ENCODE results near the gene GMDS.

The GMDS gene

DNA sequence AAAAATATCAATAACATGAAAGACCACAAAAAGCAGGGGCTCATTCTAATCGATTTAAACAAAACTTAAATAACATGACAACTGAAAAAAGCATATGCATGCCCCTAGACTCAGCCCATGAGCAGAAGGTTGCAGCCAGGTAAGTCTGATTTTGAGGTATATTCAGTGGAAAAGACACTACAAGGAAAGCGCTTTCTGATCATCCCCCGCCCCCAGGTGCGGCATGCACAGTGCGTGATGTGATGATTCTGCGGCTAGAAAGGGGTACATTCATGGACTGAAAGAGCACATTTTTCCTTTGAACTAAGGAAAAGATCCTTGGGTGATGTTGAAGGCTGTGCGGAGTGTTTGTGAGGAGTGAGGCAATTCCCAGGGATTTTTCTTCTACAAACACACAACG is 652.6 kb downstream of the GMDS start:
- Mint-ChIP-seq H3K9me3 (no peaks in the 10 kb centered on the region), H3K27ac (ENCODE audit: low read depth) (no peak overlapping the region), H3K36me3 (ENCODE audit: insufficient read depth) (peaks cover 2% of the 10 kb centered on the region), H3K4me3 (no peak overlapping the region), H3K27me3 (peaks cover 68% of the 10 kb centered on the region), H3K4me1 (peaks cover 4% of the 10 kb centered on the region)
- DNase-seq (ENCODE audit: low spot score in 2 of 2) (no peak), ATAC-seq (replicated peaks; ENCODE audit: extremely low read depth, poor library complexity, severe bottlenecking) (no peak)

DNA sequence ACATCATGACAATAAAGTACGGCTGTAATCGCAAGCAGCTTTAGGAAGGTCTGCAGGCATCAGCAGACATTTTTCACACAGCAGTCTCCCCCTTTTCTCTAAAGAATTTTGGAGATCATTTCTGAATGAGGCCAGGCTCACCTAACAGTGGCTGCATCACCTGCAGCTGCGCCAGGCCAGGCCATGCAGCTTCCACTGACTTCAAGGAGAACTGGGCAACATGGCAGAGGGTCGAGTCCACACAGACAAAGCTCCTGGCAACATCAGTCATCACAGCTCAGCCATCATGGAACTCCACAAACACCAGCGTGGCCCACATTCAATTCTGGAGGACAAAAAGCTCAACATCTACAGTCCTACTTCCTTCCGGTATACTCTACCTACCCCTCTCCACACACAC is 653.5 kb downstream of the GMDS start:
- Mint-ChIP-seq H3K4me1 (peaks cover 4% of the 10 kb centered on the region), H3K27me3 (peaks cover 59% of the 10 kb centered on the region), H3K9me3 (no peaks in the 10 kb centered on the region), H3K36me3 (ENCODE audit: insufficient read depth) (peaks cover 2% of the 10 kb centered on the region), H3K4me3 (no peak overlapping the region), H3K27ac (ENCODE audit: low read depth) (no peak overlapping the region)
- no peak for ATAC-seq (replicated peaks; ENCODE audit: extremely low read depth, poor library complexity, severe bottlenecking)
- no peak for DNase-seq (ENCODE audit: low spot score in 2 of 2)

DNA sequence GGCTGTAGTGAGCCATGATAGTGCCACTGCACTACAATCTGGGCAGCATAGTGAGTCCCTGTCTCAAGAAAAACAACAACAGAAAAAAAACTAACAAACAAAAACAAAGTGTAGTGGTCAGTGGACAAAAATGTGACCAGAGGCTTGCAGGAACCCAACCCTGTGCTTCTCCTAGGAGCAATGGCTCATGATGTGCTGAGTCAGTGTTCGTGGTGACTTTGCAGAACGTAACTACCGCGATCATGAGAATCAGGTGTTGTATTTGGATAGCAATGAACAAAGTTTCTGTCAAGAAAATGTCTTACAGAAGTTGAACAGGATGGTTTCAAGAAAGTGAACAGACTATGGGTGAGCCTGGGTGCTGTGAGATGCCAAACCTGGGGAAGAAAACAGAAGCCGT is 654.2 kb downstream of the GMDS start:
- Mint-ChIP-seq H3K27me3 (peaks cover 53% of the 10 kb centered on the region), H3K9me3 (no peaks in the 10 kb centered on the region), H3K36me3 (ENCODE audit: insufficient read depth) (peaks cover 2% of the 10 kb centered on the region), H3K4me1 (peaks cover 3% of the 10 kb centered on the region), H3K4me3 (no peak overlapping the region), H3K27ac (ENCODE audit: low read depth) (no peak overlapping the region)
- DNase-seq (ENCODE audit: low spot score in 2 of 2) (no peak), ATAC-seq (replicated peaks; ENCODE audit: extremely low read depth, poor library complexity, severe bottlenecking) (no peak)

DNA sequence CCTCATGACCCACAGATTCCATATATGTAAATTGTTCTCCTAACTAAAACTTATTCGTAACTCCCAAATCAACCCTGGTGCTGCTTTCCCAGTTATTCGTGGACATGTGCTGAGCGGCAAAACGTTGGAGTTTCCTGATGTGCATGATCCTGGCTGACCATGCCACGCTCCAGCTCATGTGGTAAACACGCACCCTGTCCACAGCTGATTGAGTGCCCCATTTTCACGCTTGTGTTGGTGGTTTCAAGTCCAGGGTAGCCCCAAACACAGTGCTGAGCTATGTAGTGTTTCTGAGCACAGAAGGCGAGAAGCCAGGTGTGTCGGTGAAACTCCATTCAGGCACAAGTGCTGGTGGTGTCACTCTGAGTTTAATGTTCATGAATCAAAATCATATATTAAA is 654.8 kb downstream of the GMDS start:
- Mint-ChIP-seq H3K27ac (ENCODE audit: low read depth) (no peak overlapping the region), H3K9me3 (no peaks in the 10 kb centered on the region), H3K36me3 (ENCODE audit: insufficient read depth) (peaks cover 2% of the 10 kb centered on the region), H3K4me3 (no peak overlapping the region), H3K27me3 (peaks cover 54% of the 10 kb centered on the region), H3K4me1 (no peaks in the 10 kb centered on the region)
- no peak for ATAC-seq (replicated peaks; ENCODE audit: extremely low read depth, poor library complexity, severe bottlenecking)
- no peak for DNase-seq (ENCODE audit: low spot score in 2 of 2)

DNA sequence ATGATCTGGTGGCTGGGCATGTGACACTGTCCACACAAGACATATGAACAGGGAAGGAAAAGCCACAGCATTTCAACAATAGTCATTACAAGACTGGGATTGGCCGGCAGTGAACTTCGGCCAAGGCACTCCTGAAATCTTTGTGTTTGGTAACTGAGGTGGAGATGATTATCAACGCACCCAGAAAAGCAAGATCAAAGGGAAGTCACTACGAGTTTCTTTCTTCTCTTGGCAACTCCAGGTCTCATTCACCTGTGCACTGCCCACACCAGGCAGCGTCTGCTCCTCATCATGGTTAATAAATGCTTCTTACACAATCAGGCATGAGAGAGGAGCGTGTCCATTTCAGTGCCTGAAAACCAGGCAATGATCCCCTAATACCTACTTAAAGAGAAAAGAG is 656.2 kb downstream of the GMDS start:
- Mint-ChIP-seq H3K27ac (ENCODE audit: low read depth) (no peak overlapping the region), H3K4me1 (no peaks in the 10 kb centered on the region), H3K36me3 (ENCODE audit: insufficient read depth) (peaks cover 2% of the 10 kb centered on the region), H3K27me3 (peaks cover 52% of the 10 kb centered on the region), H3K4me3 (no peak overlapping the region), H3K9me3 (no peaks in the 10 kb centered on the region)
- ATAC-seq (replicated peaks; ENCODE audit: extremely low read depth, poor library complexity, severe bottlenecking) (no peak), DNase-seq (ENCODE audit: low spot score in 2 of 2) (no peak)

DNA sequence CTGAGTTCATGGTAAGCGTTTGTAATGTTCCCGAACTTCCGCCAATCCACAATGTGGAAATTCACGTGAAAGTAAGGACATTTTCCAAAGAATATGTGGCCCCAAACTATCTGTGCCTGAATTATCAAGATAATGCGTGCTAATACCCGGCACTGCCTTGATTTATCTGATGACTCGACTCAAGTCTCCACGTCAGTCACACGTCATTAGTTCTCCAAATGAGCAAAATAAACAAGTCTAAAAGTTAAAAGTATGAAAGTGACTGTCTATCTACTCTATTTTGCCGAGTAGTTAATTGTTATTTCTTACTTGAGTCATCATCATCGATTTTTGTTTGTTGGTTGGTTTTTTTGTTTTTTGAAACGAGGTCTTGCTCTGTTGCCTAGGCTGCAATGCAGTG is 657.4 kb downstream of the GMDS start:
- H3K4me1 Mint-ChIP-seq: no peaks in the 10 kb centered on the region
- no peak overlapping the region for H3K27ac Mint-ChIP-seq (ENCODE audit: low read depth)
- peaks cover 2% of the 10 kb centered on the region for H3K36me3 Mint-ChIP-seq (ENCODE audit: insufficient read depth)
- H3K27me3 Mint-ChIP-seq: peaks cover 45% of the 10 kb centered on the region
- H3K9me3 Mint-ChIP-seq: no peaks in the 10 kb centered on the region
- DNase-seq (ENCODE audit: low spot score in 2 of 2): no peak
- ATAC-seq (replicated peaks; ENCODE audit: extremely low read depth, poor library complexity, severe bottlenecking): no peak
- no peak overlapping the region for H3K4me3 Mint-ChIP-seq

DNA sequence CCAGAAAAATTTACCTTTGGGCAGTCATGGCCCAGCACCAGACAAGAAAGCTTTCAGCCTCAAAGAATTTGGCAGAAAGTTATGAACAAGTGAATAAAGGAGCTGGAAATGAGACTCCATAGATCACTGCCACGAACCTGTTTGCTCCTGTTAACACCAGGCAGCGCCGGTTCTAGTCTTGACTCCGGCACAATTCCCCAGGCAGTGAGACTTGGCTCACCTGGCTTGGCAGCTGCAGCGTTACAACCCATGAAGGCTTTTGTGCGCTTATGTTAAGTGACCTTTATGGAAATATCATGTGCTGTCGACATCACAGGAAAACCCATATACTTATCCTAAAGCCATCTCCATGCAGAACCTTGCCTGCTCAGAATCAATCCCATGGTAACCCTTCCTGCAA is 657.9 kb downstream of the GMDS start:
- H3K27me3 Mint-ChIP-seq: peaks cover 44% of the 10 kb centered on the region
- ATAC-seq (replicated peaks; ENCODE audit: extremely low read depth, poor library complexity, severe bottlenecking): no peak
- no peak for DNase-seq (ENCODE audit: low spot score in 2 of 2)
- H3K36me3 Mint-ChIP-seq (ENCODE audit: insufficient read depth): peaks cover 2% of the 10 kb centered on the region
- no peak overlapping the region for H3K27ac Mint-ChIP-seq (ENCODE audit: low read depth)
- H3K9me3 Mint-ChIP-seq: no peaks in the 10 kb centered on the region
- no peaks in the 10 kb centered on the region for H3K4me1 Mint-ChIP-seq
- no peak overlapping the region for H3K4me3 Mint-ChIP-seq

DNA sequence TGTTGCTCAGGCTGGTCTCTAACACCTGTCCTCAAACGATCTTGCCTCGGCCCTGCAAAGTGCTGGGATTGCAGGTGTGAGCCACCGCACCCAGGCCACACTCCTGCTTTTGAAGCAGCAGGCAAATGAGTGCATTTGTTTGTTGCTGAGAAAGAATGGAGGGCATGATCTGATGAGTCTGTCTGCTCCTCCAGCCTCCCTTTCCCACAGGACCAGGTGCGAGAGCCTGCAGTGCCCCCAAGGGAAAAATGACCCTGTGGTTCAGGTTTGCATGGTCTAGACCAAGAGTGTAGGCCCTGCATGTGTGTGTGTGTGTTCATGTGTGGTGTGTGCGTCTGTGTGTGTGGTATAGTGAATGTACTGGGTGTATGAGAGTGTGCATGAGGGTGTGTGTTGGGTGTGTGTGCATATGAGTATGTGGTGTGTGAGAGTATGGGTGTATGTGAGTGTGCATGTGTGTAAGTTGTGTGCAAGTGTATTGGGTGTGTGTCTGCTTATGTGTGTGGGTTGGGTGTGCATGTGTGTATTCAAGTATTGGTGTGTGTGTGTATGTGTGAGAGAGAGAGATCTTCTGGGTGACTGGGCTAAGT is 658.4 kb downstream of the GMDS start:
- Mint-ChIP-seq H3K27me3 (peaks cover 43% of the 10 kb centered on the region), H3K4me1 (no peaks in the 10 kb centered on the region), H3K9me3 (no peaks in the 10 kb centered on the region), H3K4me3 (no peak overlapping the region), H3K27ac (ENCODE audit: low read depth) (no peak overlapping the region), H3K36me3 (ENCODE audit: insufficient read depth) (peaks cover 2% of the 10 kb centered on the region)
- no peak for DNase-seq (ENCODE audit: low spot score in 2 of 2)
- ATAC-seq (replicated peaks; ENCODE audit: extremely low read depth, poor library complexity, severe bottlenecking): no peak

DNA sequence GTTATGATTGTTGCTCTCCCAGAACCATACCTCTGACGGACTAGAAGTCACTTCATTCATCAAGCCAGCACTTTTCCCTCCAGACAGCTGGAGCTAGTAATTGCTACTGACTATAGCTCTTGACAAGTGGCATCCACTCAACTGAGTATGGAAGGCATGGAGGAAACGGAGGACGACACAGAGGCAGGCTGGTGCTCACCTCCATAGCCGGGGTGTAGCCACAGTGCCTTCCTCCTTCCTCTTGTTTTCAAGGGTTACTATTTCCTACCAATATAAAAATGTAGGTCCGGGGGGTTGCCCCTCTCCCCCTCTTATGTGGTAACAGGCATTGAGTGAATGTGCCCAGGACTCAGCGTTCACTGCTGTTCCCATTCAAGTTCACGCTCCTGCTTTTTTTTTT is 659.1 kb downstream of the GMDS start:
- DNase-seq (ENCODE audit: low spot score in 2 of 2): no peak
- no peak overlapping the region for H3K27ac Mint-ChIP-seq (ENCODE audit: low read depth)
- H3K4me3 Mint-ChIP-seq: no peak overlapping the region
- H3K4me1 Mint-ChIP-seq: no peaks in the 10 kb centered on the region
- ATAC-seq (replicated peaks; ENCODE audit: extremely low read depth, poor library complexity, severe bottlenecking): no peak
- H3K36me3 Mint-ChIP-seq (ENCODE audit: insufficient read depth): peaks cover 2% of the 10 kb centered on the region
- peaks cover 50% of the 10 kb centered on the region for H3K27me3 Mint-ChIP-seq
- no peaks in the 10 kb centered on the region for H3K9me3 Mint-ChIP-seq

DNA sequence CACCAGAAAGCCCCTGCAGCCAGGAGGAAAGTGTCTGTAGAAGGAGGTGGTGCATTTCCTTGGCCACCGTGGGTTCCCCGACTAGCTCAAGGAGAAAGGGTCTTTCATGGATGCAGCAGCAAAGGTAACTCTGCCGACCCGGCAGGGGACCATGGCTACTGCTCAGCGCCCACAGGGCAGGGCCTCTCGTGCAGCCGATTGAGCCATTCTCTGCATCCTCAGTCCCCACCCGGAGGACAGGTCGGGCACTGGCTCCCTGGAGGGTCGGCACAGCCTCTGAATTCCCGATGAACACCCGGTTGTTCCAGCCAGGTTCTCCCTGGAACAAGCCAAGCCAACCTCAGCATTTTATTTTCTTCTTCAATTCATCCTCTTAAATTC is 659.7 kb downstream of the GMDS start:
- no peak overlapping the region for H3K4me3 Mint-ChIP-seq
- DNase-seq (ENCODE audit: low spot score in 2 of 2) (no peak), ATAC-seq (replicated peaks; ENCODE audit: extremely low read depth, poor library complexity, severe bottlenecking) (no peak)
- no peak overlapping the region for H3K27ac Mint-ChIP-seq (ENCODE audit: low read depth)
- peaks cover 56% of the 10 kb centered on the region for H3K27me3 Mint-ChIP-seq
- H3K36me3 Mint-ChIP-seq (ENCODE audit: insufficient read depth): peaks cover 2% of the 10 kb centered on the region
- H3K9me3 Mint-ChIP-seq: no peaks in the 10 kb centered on the region
- H3K4me1 Mint-ChIP-seq: no peaks in the 10 kb centered on the region

DNA sequence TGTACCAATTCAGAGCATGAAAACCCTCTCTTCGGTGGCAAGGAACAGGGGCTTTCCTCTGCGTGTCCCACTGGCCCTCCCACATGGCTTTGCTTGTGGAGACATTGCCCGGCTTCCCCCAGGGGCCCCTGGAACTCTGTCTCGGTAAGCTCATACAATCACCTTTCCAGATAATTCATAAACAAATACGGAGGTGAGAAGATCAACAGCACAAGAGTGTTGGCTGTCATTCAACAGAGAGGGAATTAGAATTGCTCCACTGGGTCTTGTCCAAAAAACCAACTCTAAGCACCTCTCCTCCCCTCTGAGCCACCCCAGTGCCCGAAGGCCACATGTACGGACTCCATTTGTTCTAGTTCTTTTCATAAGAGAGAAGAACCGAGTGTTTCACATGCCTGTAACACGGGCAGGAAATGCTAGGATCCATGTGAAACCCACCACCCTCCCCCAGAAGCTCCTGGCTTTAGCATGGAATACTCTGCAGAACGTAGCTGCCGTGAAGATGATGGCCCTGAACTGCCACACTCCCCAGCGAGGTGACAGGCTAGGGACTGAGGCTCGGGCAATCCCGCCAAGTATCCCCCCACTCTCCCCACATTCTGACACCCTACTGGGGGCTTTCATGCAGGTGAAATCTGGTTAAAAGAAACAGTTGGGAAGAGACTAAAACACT is 660.3 kb downstream of the GMDS start:
- H3K27me3 Mint-ChIP-seq: peaks cover 56% of the 10 kb centered on the region
- no peak overlapping the region for H3K27ac Mint-ChIP-seq (ENCODE audit: low read depth)
- H3K4me1 Mint-ChIP-seq: no peaks in the 10 kb centered on the region
- H3K9me3 Mint-ChIP-seq: no peaks in the 10 kb centered on the region
- DNase-seq (ENCODE audit: low spot score in 2 of 2) (no peak), ATAC-seq (replicated peaks; ENCODE audit: extremely low read depth, poor library complexity, severe bottlenecking) (no peak)
- H3K4me3 Mint-ChIP-seq: no peak overlapping the region
- H3K36me3 Mint-ChIP-seq (ENCODE audit: insufficient read depth): peaks cover 2% of the 10 kb centered on the region

DNA sequence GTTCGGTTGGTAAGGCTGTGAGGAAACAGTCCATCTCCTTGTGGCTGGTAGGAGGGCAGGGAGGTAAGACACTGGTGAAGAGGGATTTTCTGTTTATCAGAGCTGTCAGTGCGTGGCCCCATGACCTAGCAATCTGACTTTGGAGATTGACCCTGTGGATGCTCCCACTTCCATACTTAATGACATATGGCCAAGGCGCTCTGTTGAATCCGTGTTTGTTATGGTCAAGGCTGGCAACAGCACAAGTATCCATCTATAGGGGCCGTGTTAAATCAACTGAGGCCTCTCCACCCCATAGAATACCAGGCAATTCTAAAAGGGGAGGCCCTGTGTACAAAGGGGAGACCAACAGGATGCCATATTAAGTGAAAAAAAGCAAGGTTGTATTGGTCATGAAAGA is 661.3 kb downstream of the GMDS start:
- peaks cover 56% of the 10 kb centered on the region for H3K27me3 Mint-ChIP-seq

DNA sequence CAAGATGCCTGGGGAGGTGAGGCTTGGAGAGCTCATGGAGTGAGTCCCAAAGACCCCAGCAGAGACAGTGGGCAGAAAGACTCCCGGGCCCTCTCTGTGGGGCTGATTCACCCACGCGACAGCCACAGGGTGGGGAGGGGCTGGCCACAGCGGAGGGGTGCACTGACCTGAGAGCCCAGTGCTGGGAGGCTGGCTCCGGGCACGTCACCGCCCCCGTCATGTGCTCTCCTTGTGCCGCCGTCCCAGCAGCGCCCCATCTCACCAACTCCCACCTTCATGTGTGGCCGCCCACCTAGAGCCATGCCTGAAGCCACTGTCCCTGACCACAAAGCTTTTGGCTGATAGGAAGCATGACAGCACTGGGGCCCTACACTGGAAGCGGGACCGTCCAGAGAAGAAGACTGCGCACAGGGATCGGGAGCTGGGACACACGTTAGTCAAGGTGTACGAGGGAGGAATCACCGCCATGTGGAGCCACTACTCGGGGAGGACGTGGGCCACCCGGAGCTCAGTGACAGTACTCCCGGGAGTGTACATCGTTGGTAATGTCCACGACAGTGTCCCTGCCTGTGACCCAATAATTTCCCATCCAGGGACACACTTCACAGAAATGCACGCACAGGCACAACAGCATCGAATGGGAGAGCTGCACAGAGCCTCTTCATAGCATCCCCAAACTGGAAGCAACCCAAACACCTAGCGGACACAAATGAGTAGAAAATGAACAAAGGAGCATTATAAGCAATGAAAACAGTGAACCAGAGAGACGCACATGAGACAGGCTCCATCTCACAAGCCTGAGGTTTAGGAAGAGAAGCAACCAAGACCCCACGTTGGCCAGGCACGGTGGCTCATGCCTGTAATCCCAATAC is 664.0 kb downstream of the GMDS start:
- no peaks in the 10 kb centered on the region for H3K36me3 Mint-ChIP-seq (ENCODE audit: insufficient read depth)
- ATAC-seq (replicated peaks; ENCODE audit: extremely low read depth, poor library complexity, severe bottlenecking) (no peak), DNase-seq (ENCODE audit: low spot score in 2 of 2) (no peak)
- H3K4me3 Mint-ChIP-seq: no peak overlapping the region
- H3K27ac Mint-ChIP-seq (ENCODE audit: low read depth): no peak overlapping the region
- H3K27me3 Mint-ChIP-seq: peaks cover 70% of the 10 kb centered on the region
- no peaks in the 10 kb centered on the region for H3K4me1 Mint-ChIP-seq
- H3K9me3 Mint-ChIP-seq: no peaks in the 10 kb centered on the region

More for the DNA sequence above, 661.3 kb downstream of the GMDS start:
- no peaks in the 10 kb centered on the region for H3K4me1 Mint-ChIP-seq
- no peaks in the 10 kb centered on the region for H3K9me3 Mint-ChIP-seq
- no peak for ATAC-seq (replicated peaks; ENCODE audit: extremely low read depth, poor library complexity, severe bottlenecking)
- H3K36me3 Mint-ChIP-seq (ENCODE audit: insufficient read depth): no peaks in the 10 kb centered on the region
- no peak for DNase-seq (ENCODE audit: low spot score in 2 of 2)
- H3K4me3 Mint-ChIP-seq: no peak overlapping the region
- H3K27ac Mint-ChIP-seq (ENCODE audit: low read depth): no peak overlapping the region
